NCI-H524 treated with DMSO at 0.1 percent for 48 hours (cell line): ENCODE data around the gene CAMK2N1.

Experiments used
- DNase-seq: peaks from one replicate; lab custom pipeline; 2025; lab: John Stamatoyannopoulos, UW

The CAMK2N1 gene

GRCh38 chr1:20443703-20444586 is 42.1 kb downstream of the CAMK2N1 start:
- DNase-seq: no peak

GRCh38 chr1:20442920-20443625 is 42.9 kb downstream of the CAMK2N1 start:
- peak; percentile 98 for DNase-seq

- no peak for DNase-seq
These were observed 45.2 kb downstream of the CAMK2N1 start for GRCh38 chr1:20440785-20441200.

GRCh38 chr1:20439282-20439681 is 46.7 kb downstream of the CAMK2N1 start:
- DNase-seq: no peak

- no peak for DNase-seq
These were observed 48.4 kb downstream of the CAMK2N1 start for GRCh38 chr1:20437640-20438039.

- no peak for DNase-seq
These were observed 53.1 kb downstream of the CAMK2N1 start for GRCh38 chr1:20432891-20433290.
